ENCODE data around the gene APAF1. TPM values are rescaled to one million over a fixed set of nuclear protein-coding genes. Genes with fewer than 3 reads are reported as not detected.

APAF1 gene
- total RNA-seq, 4 donors from 2014 or later, result 10.5 to 25.4 (median 23.4) TPM

DNA sequence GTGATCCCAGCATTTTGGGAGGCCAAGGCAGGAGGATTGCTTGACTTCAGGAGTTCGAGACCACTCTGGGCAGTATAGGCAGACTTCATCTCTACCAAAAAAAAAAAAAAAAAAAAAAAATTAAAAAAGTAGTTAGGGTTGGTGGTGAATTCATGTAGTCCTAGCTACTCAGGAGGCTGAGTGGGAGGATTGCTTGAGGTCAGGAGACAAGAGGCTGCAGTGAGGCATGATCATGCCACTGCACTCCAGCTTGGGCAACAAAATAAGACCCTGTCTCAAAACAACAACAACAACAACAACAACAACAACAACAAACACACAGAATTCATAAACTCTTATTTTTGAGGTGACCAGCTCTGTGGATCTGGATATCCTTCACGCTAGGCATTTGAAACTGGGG, 34.5 kb upstream of the APAF1 start:
- Histone ChIP-seq H3K27me3 (no peaks in the 10 kb centered on the region), H3K9me3 (no peaks in the 10 kb centered on the region), H3K36me3 (no peaks in the 10 kb centered on the region), H3K4me3 (no peak overlapping the region), H3K4me1 (peaks cover 0 to 4% (median 0%) of the 10 kb centered on the region in 4 donors), H3K27ac (no peak overlapping the region)
- no peak for DNase-seq
- in situ Hi-C loops (cut with MboI; ENCODE audit: low pct_ligation_motif_present in 1 of 4, low pct_unique_long_range_greater_than_20kb in 1 of 4, low sequenced_read_pairs in 3 of 4) (no loop called here), intact Hi-C loops (cut with DNase I; ENCODE audit: low total_unique reads) (no loop called here)
- TF ChIP-seq POLR2AphosphoS5 (IDR thresholded peaks at IDR 0.05), result no peak
- no peak for TF ChIP-seq EP300 (IDR thresholded peaks at IDR 0.05; ENCODE audit: low read depth)
- WGBS, 2 donors (ENCODE audit: low coverage in 1 of 2), result 97 to 100% methylated on average over 2 of the region's 2 CpGs

DNA sequence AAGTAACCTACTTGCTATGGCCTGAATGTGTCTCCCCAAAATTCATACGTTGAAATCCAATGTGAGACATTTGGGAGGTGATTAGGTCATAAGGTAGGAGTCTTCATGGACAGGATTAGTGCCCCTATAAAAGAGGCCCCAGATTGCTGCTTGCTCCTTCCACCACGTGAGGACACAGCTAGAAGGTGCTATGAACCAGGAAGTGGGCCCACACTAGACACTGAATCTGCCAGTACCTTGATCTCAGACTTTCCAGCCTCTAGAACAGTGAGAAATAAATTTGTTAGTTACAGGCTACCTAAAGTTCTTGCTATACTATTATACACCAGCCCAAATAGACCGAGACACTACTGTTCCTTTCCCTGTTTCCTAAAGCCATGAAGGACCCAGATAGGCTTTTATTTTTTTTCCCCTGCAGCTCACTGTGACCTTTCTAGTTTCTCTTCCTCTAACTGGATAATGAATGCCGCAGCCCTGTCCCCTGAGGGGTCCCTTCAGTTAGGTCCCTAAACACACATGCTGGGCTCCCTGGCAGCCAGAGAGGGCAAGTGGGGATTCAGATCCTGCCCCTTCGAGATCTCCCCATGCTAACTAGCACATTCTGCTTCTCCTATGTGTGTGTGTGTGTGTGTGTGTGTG, 32.3 kb upstream of the APAF1 start:
- no peaks in the 10 kb centered on the region for H3K9me3 ChIP-seq
- no peaks in the 10 kb centered on the region for H3K27me3 ChIP-seq
- TF ChIP-seq POLR2AphosphoS5 (IDR thresholded peaks at IDR 0.05) (no peak), POLR2A (IDR thresholded peaks at IDR 0.05) (no peak), EP300 (IDR thresholded peaks at IDR 0.05; ENCODE audit: low read depth) (no peak)
- TF ChIP-seq, protein P1, sequence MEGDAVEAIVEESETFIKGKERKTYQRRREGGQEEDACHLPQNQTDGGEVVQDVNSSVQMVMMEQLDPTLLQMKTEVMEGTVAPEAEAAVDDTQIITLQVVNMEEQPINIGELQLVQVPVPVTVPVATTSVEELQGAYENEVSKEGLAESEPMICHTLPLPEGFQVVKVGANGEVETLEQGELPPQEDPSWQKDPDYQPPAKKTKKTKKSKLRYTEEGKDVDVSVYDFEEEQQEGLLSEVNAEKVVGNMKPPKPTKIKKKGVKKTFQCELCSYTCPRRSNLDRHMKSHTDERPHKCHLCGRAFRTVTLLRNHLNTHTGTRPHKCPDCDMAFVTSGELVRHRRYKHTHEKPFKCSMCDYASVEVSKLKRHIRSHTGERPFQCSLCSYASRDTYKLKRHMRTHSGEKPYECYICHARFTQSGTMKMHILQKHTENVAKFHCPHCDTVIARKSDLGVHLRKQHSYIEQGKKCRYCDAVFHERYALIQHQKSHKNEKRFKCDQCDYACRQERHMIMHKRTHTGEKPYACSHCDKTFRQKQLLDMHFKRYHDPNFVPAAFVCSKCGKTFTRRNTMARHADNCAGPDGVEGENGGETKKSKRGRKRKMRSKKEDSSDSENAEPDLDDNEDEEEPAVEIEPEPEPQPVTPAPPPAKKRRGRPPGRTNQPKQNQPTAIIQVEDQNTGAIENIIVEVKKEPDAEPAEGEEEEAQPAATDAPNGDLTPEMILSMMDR (IDR thresholded peaks at IDR 0.05), result no peak
- 70 to 86% methylated on average over 2 to 5 of the region's 5 CpGs for WGBS, 2 donors (ENCODE audit: low coverage in 1 of 2)
- in situ Hi-C loops (cut with MboI; ENCODE audit: low pct_ligation_motif_present in 1 of 4, low pct_unique_long_range_greater_than_20kb in 1 of 4, low sequenced_read_pairs in 3 of 4) (no loop called here), intact Hi-C loops (cut with DNase I; ENCODE audit: low total_unique reads) (no loop called here)
- H3K4me3 ChIP-seq, result no peak overlapping the region
- H3K27ac ChIP-seq, result no peak overlapping the region
- peaks cover 0 to 4% (median 0%) of the 10 kb centered on the region in 4 donors for H3K4me1 ChIP-seq
- H3K36me3 ChIP-seq, result no peaks in the 10 kb centered on the region
- no peak for DNase-seq

DNA sequence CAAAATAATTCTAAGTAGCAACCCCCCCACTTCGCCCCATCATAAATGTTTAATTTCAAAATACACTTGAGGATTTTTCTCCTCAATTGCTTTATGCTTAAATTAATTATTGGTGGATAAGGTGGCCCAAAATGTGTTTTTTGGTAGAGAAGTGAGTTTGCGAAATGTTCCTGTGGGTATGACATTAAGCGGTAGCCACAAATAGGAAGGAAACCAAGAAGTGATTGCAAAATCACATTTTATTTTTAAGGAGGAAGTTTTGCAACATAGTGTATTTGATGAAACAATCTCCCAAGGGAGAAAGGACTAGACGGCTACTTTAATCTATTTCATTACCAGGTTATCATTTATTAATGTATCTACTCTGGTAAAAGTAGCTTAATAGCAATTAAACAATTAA, 26.1 kb upstream of the APAF1 start:
- WGBS, 2 donors (ENCODE audit: low coverage in 1 of 2), result 72 to 81% methylated on average over 4 of the region's 4 CpGs
- Histone ChIP-seq H3K36me3 (no peaks in the 10 kb centered on the region), H3K9me3 (no peaks in the 10 kb centered on the region), H3K4me3 (no peak overlapping the region), H3K4me1 (peaks cover 0 to 4% (median 0%) of the 10 kb centered on the region in 4 donors), H3K27me3 (no peaks in the 10 kb centered on the region), H3K27ac (no peak overlapping the region)
- intact Hi-C loops (cut with DNase I; ENCODE audit: low total_unique reads) (no loop called here), in situ Hi-C loops (cut with MboI; ENCODE audit: low pct_ligation_motif_present in 1 of 4, low pct_unique_long_range_greater_than_20kb in 1 of 4, low sequenced_read_pairs in 3 of 4) (no loop called here)
- TF ChIP-seq POLR2A (IDR thresholded peaks at IDR 0.05), result no peak
- no peak for TF ChIP-seq POLR2AphosphoS5 (IDR thresholded peaks at IDR 0.05)
- TF ChIP-seq, protein P1 (IDR thresholded peaks at IDR 0.05), result no peak
- no peak for TF ChIP-seq EP300 (IDR thresholded peaks at IDR 0.05; ENCODE audit: low read depth)
- DNase-seq, result no peak

DNA sequence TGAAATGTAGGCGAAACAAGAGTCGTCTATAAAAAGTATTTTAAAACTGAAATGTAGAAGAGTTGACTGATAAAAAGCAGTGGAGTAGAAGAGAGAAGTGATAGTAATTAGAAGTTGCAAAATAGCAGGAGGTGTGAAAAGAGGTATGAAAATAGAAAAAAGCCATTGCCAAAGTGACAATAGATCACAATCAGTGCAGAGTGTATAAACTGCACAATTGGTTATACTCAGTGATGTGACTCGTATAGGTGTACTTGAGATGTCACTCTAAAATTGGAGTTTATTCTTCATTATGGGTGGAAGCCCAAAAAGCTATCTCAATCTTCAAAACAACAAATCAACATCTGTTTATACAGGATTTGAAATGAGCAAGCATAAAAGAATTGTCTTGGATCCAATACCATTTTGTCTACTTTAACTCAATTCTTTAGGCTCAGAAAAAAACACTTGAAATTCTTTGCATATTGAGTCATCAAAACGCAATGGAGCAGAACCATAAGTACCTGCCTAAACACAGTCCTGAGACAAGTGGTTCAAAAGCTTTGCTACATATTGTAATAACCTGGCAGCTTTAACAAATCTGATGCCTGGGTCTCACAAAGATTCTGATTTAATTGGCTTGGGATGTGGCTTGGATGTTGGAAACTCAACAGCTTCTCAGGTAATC, 9.3 kb upstream of the APAF1 start:
- DNase-seq, result no peak
- in situ Hi-C loops (cut with MboI; ENCODE audit: low pct_ligation_motif_present in 1 of 4, low pct_unique_long_range_greater_than_20kb in 1 of 4, low sequenced_read_pairs in 3 of 4), result no loop called here
- 67 to 76% methylated on average over 4 of the region's 4 CpGs for WGBS, 2 donors (ENCODE audit: low coverage in 1 of 2)

More for the DNA sequence above, 9.3 kb upstream of the APAF1 start:
- no peak overlapping the region for H3K4me3 ChIP-seq
- no peaks in the 10 kb centered on the region for H3K36me3 ChIP-seq
- H3K27me3 ChIP-seq, result no peaks in the 10 kb centered on the region
- TF ChIP-seq POLR2A (IDR thresholded peaks at IDR 0.05), result no peak
- no peak for TF ChIP-seq POLR2AphosphoS5 (IDR thresholded peaks at IDR 0.05)
- TF ChIP-seq EP300 (IDR thresholded peaks at IDR 0.05; ENCODE audit: low read depth), result no peak
- TF ChIP-seq, protein P1 (IDR thresholded peaks at IDR 0.05), result no peak
- H3K9me3 ChIP-seq, result no peaks in the 10 kb centered on the region
- intact Hi-C loops (cut with DNase I; ENCODE audit: low total_unique reads), result no loop called here
- H3K4me1 ChIP-seq, result no peaks in the 10 kb centered on the region
- no peak overlapping the region for H3K27ac ChIP-seq
